PC-9 (cell line): Measurements from ENCODE around the gene MYADM.

Experiments
- CTCF ChIP-seq: fragments of 200-600 bp; sonication (generic); conservative IDR thresholded peaks from 2 replicates; pipeline ENCODE4 v1.6.1; 2017; ENCODE audit warnings: mixed run types, antibody characterized with exemption, mild to moderate bottlenecking, moderate library complexity
- EZH2 ChIP-seq: fragments of 200-600 bp; sonication (generic); IDR thresholded peaks from 2 replicates; pipeline ENCODE4 v1.8.0; 2017; ENCODE audit warnings: antibody characterized with exemption, low read depth

- no peak for TF ChIP-seq CTCF
- no peak for TF ChIP-seq EZH2
These were observed 49.7 kb downstream of the MYADM start for GRCh38 chr19:53917356-53917755.
